NCI-H2171 (cell line): Measurements from ENCODE around the gene CSNK1G2.

ENCODE experiments used
- DNase-seq: peaks from one replicate; lab custom pipeline; 2025; lab: John Stamatoyannopoulos, UW

Gene CSNK1G2

DNA sequence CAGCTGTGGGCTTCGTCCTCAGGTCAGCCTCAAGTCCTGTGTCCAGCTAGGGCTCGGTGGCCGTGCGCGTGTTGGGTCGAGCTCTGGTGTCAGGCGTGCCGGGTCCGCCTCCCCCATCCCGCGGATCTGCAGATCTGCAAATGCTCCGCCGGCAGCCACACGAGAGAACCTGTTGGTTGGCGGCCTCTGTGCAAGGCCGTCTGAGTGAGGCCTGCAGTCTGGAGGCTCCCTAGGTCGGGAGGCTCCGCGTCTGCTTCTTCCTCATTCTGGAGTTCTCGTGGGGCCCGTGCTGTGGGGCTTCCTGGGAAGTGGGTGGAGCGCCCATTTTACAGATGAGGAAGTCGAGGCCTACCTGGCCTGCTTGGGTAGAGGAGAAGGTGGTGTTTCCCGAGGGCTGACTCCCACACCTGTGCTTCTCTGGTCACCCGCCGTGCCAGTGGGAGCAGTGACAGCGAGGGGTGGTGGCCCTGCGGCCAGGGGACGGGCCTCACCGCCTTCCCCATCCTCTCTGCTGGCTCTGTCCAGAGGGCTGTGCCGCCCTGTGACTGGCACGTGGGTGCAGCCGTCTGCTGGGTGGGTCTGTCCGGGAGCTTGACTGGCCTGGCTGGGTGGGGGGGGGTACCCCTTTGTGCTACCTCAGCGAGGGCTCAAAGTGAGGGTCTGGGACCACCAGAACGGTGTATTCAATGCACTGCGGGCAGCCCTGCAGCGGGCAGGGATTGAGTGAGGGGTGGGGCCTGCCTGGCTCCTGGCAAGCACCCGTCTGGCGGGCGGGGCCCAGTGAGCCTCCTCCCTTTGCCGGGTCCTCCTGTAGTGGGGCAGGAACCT lies 3.3 kb downstream of the CSNK1G2 start:
- DNase-seq, result no peak

GRCh38 chr19:1944916-1945561 lies 4.1 kb downstream of the CSNK1G2 start:
- no peak for DNase-seq

GRCh38 chr19:1945899-1946298 lies 4.9 kb downstream of the CSNK1G2 start:
- DNase-seq, result no peak

- no peak for DNase-seq
Observed at GRCh38 chr19:1947651-1948209, 6.8 kb downstream of the CSNK1G2 start.

DNA sequence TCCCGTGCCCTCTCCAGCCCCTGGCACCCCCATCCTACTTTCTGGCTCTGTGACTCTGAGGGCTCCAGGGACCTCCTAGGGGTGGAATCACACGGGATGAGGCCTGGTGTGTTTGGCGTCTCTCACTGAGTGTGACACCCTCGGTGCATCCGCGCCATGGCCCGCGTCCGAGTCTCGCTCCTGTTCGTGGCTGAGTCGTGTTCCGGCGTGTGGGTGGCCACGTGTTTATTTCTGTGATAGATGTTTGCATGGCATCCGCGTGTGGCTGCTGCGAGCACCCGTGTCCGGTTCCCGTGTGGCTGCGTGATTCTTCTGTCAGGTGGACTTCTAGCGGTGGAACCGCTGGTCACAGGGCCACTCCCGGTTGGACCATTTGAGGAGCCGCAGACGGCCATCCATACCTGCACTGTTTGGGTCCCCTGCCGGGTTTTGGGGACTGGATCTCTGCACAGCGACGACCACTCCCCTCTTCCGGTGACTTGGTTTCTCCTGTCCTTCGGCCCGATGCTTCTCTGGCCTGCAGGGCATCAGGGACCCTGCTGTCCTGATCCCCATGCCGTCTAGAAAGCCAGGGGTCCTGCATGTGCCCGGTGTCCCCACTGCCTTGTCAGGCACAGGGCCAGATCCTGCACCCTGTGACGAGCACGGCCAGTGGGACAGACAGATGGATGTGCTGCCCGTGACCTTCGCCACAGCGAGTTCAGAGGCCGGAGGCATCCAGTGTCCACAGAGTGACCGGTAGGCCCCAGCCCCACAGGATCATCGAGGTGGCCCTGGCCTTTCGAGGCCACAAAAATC lies 8.5 kb downstream of the CSNK1G2 start:
- DNase-seq, result no peak

DNA sequence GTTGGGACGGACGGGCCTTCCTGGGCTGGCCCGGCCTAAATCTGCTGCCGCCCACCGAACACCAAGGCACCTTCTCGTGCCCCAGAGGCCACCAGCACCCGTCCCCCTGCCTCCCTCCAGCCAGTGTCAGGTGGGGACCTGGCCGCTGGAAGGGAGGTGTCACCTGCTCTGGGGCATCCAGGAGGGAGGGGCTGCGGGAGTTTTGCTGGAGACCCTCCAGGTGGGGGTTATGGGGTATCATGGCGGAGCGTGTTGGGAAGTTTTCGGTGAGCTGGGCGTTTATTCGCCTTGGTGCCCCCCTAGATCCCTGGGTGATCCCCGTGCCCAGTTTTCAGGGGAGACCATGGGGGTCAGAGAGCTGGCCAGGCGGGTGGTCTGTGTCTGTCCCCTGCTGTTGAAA lies 9.7 kb downstream of the CSNK1G2 start:
- DNase-seq, result no peak

GRCh38 chr19:1952635-1953034 lies 11.7 kb downstream of the CSNK1G2 start:
- DNase-seq, result no peak

GRCh38 chr19:1953037-1953436 lies 12.1 kb downstream of the CSNK1G2 start:
- DNase-seq, result no peak

DNA sequence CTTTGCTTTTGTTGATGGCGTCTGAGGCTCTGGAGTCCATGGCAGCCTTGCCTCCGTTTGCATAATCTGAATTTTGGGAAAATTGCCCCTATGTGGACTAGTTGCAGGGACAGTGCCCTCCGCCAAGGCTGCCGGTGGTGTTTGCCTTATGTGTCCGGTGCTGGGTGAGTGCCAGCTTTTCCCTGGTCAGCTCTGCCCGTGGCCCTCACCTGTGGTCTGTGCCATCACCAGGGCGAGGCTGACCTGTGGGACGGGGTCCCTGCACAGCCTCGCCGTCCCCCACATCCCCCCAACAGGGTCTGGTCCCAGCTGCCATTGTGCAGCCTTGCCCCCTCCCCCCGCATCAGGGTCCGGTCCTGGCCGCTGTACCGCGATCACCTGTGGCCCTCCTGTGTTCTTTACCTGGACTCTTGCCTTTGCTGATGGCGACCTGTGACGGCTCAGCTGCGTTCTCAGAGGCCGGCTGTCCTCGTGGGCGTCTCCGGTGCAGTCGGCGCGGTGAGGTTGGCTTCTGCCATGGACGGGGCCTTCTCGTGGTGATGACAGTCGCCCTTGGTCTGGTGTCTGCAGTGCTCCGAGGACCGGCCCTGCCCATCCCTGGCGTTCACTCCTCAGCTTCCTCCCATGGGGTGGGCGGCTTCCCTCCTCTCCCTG lies 12.6 kb downstream of the CSNK1G2 start:
- no peak for DNase-seq

DNA sequence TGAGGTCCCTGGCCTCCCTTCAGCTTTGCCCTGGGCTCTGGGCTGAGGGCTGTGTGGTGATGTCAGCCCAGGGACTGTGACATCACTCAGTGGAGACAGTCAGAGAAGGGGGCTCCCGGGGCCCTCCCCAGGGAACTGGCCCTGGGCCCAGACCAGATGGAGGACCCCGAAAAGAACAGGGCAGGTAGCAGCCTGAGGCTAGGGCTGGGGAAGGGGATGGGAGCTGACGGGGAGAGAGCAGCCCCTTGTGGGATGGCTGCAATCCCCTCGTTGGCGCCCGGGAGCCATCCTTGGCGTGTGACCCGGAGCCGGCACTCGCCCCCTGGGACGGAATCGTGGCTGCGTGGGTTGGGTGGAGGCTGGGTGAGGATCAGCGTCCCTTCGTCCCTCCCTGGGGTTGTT lies 13.6 kb downstream of the CSNK1G2 start:
- DNase-seq, result no peak

GRCh38 chr19:1955171-1956121 lies 14.5 kb downstream of the CSNK1G2 start:
- no peak for DNase-seq

GRCh38 chr19:1956122-1956494 lies 15.1 kb downstream of the CSNK1G2 start:
- no peak for DNase-seq

- no peak for DNase-seq
Observed at GRCh38 chr19:1956868-1957492, 16.0 kb downstream of the CSNK1G2 start.

DNA sequence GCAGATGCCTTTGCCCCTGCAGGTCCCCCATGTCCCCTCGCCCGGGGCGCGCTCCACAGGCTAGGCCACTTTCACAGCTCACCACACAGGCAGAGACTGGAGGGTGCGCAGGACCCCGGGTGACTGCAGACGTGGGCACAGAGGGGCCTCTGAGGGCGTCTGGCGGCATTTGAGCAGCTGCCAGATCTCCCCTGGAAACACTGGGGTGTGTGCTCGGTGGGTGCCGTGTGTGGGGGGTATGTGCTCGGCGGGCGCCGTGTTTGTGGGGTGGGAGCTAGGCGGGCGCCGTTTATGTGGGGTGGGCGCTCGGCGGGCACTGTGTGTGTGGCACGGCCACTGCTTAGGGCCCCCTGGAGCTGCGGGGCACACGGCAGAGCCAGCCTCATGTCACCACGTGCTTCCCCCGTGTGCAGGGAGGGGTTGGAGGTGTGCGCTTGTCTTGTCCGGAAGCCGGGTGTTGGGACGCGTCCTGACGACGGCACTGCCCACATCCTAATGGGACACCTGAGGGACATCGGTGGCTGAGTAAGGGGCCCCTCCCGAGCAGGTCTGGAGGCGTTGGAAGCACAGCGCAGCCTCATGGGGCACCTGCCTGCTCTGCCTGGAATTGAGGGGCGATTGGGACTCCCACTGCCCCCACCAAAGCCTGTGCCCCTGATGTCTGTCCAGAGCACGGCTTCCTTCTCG lies 16.7 kb downstream of the CSNK1G2 start:
- DNase-seq, result no peak

- DNase-seq, result no peak
Observed at GRCh38 chr19:1959928-1960589, 19.1 kb downstream of the CSNK1G2 start.

GRCh38 chr19:1961000-1961883 lies 20.3 kb downstream of the CSNK1G2 start:
- no peak for DNase-seq

DNA sequence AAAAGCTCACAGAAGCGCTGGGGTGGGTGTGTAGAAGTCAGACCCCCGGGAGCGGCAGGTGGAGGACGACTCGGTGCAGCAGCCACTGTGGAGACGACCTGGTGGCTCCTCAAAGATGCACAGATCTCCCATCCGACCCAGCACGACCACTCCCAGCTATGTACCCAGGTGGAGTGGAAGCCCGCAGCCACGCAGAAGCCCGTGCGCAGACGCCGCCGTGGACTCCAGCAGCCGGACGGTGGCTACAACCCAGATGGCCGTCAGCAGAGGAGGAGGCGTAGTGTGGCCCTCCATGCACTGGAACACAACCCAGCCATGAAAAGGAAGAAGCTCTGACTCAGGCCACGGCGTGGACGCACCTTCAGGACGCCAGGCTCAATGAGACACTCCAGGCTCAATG lies 21.7 kb downstream of the CSNK1G2 start:
- no peak for DNase-seq

GRCh38 chr19:1967087-1967608 lies 26.2 kb downstream of the CSNK1G2 start:
- DNase-seq, result no peak
